Astrocyte (in vitro differentiated cells and primary cell): ENCODE data around the gene KRTAP10-1. TPM values are rescaled to one million over a fixed set of nuclear protein-coding genes. Genes with fewer than 3 reads are reported as not detected.

Source experiments
- DNase-seq: peaks from one replicate; pipeline ENCODE4 v3.0.0-alpha.2; 2010; ENCODE audit warnings: low read depth
- FAIRE-seq: peaks from 2 replicates; lab custom pipeline; 2011; peaks lifted over from hg19 to GRCh38; lab: Jason Lieb, UNC
- H2AFZ ChIP-seq: 2 replicates; pipeline ENCODE4 v1.6.0; 2012; ENCODE audit warnings: low read depth, low read length, inconsistent platforms
- H3K27ac ChIP-seq: 2 replicates; pipeline ENCODE4 v1.5.1; 2011; ENCODE audit warnings: low read depth, low read length, inconsistent platforms
- H3K27me3 ChIP-seq: 2 replicates; pipeline ENCODE4 v1.6.0; 2011; ENCODE audit warnings: low read length, inconsistent platforms; ENCODE audit not compliant: insufficient read depth
- H3K36me3 ChIP-seq: 2 replicates; pipeline ENCODE4 v1.5.1; 2011; ENCODE audit warnings: low read length, inconsistent platforms; ENCODE audit not compliant: insufficient read depth
- H3K4me1 ChIP-seq: 2 replicates; pipeline ENCODE4 v1.5.1; 2011; ENCODE audit warnings: low read length, inconsistent platforms; ENCODE audit not compliant: insufficient read depth
- H3K4me2 ChIP-seq: 2 replicates; pipeline ENCODE4 v1.6.0; 2012; ENCODE audit warnings: low read length, inconsistent platforms
- H3K4me3 ChIP-seq: 2 replicates; pipeline ENCODE4 v1.5.1; 2011; ENCODE audit warnings: low read depth, mild to moderate bottlenecking, low read length, inconsistent platforms; ENCODE audit not compliant: insufficient read depth
- H3K79me2 ChIP-seq: 2 replicates; pipeline ENCODE4 v1.6.0; 2012; ENCODE audit warnings: mild to moderate bottlenecking, low read length, inconsistent platforms; ENCODE audit not compliant: insufficient read depth
- H3K9ac ChIP-seq: 2 replicates; pipeline ENCODE4 v1.6.0; 2012; ENCODE audit warnings: mild to moderate bottlenecking, low read length, inconsistent platforms
- H3K9me3 ChIP-seq: 2 replicates; pipeline ENCODE4 v1.5.1; 2012; ENCODE audit warnings: low read depth, mild to moderate bottlenecking, low read length, inconsistent platforms; ENCODE audit not compliant: insufficient read depth
- H4K20me1 ChIP-seq: 2 replicates; pipeline ENCODE4 v1.6.0; 2012; ENCODE audit warnings: low read length, inconsistent platforms; ENCODE audit not compliant: insufficient read depth
- H3K27ac Mint-ChIP-seq: one replicate; pipeline ENCODE4 v1.8.0; 2021; ENCODE audit warnings: mild to moderate bottlenecking, mixed read lengths; ENCODE audit not compliant: unreplicated experiment
- H3K27me3 Mint-ChIP-seq: one replicate; pipeline ENCODE4 v1.8.0; 2021; ENCODE audit warnings: low read depth, mixed read lengths; ENCODE audit not compliant: unreplicated experiment
- H3K36me3 Mint-ChIP-seq: one replicate; pipeline ENCODE4 v1.8.0; 2021; ENCODE audit warnings: low read depth, mixed read lengths; ENCODE audit not compliant: unreplicated experiment
- H3K4me1 Mint-ChIP-seq: one replicate; pipeline ENCODE4 v1.8.0; 2021; ENCODE audit warnings: low read depth, mixed read lengths; ENCODE audit not compliant: unreplicated experiment
- H3K4me3 Mint-ChIP-seq: one replicate; pipeline ENCODE4 v1.8.0; 2021; ENCODE audit warnings: mild to moderate bottlenecking, moderate library complexity, mixed read lengths; ENCODE audit not compliant: unreplicated experiment
- H3K9me3 Mint-ChIP-seq: one replicate; pipeline ENCODE4 v1.8.0; 2021; ENCODE audit warnings: mild to moderate bottlenecking, mixed read lengths; ENCODE audit not compliant: unreplicated experiment
- EZH2 ChIP-seq: IDR thresholded peaks from 2 replicates; pipeline ENCODE4 v1.6.1; 2012; ENCODE audit warnings: mild to moderate bottlenecking, low read length, inconsistent platforms; ENCODE audit not compliant: insufficient read depth
- total RNA-seq: library from RNA; stranded (reverse); gene quantifications from 2 replicates; pipeline ENCODE4 v1.2.1, GENCODE V29; 2021
- TF ChIP-seq, protein P1 (sequence below): IDR thresholded peaks from 2 replicates; pipeline ENCODE4 v1.5.1; 2011; ENCODE audit warnings: low read depth, mild to moderate bottlenecking, inconsistent platforms, low read length, moderate library complexity; ENCODE audit not compliant: insufficient read depth

The KRTAP10-1 gene
- total RNA-seq, 1 donor from 2014 or later: not detected

DNA sequence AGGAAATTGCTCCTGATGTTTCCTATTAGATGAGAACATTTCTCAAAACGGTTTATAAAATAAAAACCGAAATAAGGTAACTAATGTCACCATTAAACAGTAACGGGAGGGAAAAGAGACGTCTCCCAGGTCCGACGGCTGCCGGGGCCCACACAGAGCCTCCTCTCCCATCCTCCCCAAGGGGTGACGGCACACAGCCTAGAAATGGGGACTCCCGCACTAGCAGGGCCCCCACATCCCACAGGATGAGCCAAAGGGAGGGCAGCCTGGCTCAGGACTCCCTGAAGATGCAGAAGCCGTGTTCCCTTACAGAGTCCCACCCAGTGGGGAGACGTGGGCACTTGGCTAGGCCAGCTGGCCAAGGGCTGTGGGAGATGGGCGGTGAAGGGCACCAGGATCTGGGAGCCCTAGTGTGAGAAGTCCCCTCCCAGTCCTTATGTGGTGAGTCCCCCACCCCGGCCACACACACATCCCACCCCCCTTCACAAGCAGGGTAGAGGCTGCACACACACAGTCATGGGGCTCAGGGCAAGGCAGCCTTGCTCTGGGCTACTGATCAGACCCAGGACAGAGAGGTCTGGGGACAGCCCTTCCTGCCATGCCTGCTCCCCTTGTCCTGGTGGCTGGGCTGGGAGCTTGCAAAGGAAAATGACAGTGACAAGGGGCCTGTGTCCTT lies 15.3 kb upstream of the KRTAP10-1 start:
- H3K27ac ChIP-seq: no peak overlapping the region
- H3K36me3 ChIP-seq: no peaks in the 10 kb centered on the region
- Mint-ChIP-seq H3K9me3 (peaks cover under 1% of the 10 kb centered on the region), H3K4me1 (no peaks in the 10 kb centered on the region), H3K4me3 (no peak overlapping the region), H3K27me3 (peaks cover 25% of the 10 kb centered on the region), H3K27ac (no peak overlapping the region), H3K36me3 (no peaks in the 10 kb centered on the region)
- H3K9me3 ChIP-seq: no peaks in the 10 kb centered on the region
- no peak overlapping the region for H3K4me3 ChIP-seq
- DNase-seq: no peak
- H3K9ac ChIP-seq: no peak overlapping the region
- H2AFZ ChIP-seq: no peak overlapping the region
- H3K27me3 ChIP-seq: peaks cover 5% of the 10 kb centered on the region
- no peak for FAIRE-seq
- H4K20me1 ChIP-seq: no peaks in the 10 kb centered on the region
- TF ChIP-seq, protein P1, sequence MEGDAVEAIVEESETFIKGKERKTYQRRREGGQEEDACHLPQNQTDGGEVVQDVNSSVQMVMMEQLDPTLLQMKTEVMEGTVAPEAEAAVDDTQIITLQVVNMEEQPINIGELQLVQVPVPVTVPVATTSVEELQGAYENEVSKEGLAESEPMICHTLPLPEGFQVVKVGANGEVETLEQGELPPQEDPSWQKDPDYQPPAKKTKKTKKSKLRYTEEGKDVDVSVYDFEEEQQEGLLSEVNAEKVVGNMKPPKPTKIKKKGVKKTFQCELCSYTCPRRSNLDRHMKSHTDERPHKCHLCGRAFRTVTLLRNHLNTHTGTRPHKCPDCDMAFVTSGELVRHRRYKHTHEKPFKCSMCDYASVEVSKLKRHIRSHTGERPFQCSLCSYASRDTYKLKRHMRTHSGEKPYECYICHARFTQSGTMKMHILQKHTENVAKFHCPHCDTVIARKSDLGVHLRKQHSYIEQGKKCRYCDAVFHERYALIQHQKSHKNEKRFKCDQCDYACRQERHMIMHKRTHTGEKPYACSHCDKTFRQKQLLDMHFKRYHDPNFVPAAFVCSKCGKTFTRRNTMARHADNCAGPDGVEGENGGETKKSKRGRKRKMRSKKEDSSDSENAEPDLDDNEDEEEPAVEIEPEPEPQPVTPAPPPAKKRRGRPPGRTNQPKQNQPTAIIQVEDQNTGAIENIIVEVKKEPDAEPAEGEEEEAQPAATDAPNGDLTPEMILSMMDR: no peak
- TF ChIP-seq EZH2: no peak
- no peaks in the 10 kb centered on the region for H3K4me1 ChIP-seq
- H3K79me2 ChIP-seq: no peaks in the 10 kb centered on the region
- H3K4me2 ChIP-seq: no peak overlapping the region

DNA sequence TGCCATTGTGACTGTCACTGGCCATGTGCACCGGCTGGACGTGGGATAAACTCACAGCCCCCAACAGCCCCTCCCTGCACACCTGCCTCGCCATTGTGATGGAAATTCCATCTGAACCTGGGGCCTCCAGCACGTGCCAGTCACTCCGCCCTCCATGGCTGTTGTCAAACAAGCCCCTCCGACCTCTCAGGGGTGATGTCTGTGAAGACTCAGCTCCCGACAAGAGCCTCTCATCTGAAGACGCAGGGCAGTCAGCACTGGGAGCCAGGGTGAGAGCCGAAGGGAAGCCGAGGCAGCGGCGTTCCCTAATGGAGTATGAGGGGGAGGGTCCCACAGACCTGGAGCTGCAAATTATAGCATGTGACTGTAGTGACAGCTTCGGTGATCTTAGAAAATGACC lies 12.7 kb upstream of the KRTAP10-1 start:
- H3K4me3 ChIP-seq: no peak overlapping the region
- FAIRE-seq (no peak), DNase-seq (no peak)
- Mint-ChIP-seq H3K4me3 (no peak overlapping the region), H3K4me1 (peaks cover 7% of the 10 kb centered on the region), H3K27me3 (peaks cover 11% of the 10 kb centered on the region), H3K9me3 (peaks cover 6% of the 10 kb centered on the region), H3K36me3 (peaks cover 1% of the 10 kb centered on the region), H3K27ac (no peak overlapping the region)
- H3K4me1 ChIP-seq: no peaks in the 10 kb centered on the region
- no peaks in the 10 kb centered on the region for H3K9me3 ChIP-seq
- peaks cover 4% of the 10 kb centered on the region for H3K27me3 ChIP-seq
- no peaks in the 10 kb centered on the region for H4K20me1 ChIP-seq
- no peaks in the 10 kb centered on the region for H3K36me3 ChIP-seq
- H3K79me2 ChIP-seq: no peaks in the 10 kb centered on the region
- H2AFZ ChIP-seq: no peak overlapping the region
- TF ChIP-seq, protein P1: no peak
- no peak for TF ChIP-seq EZH2
- H3K9ac ChIP-seq: no peak overlapping the region
- no peak overlapping the region for H3K27ac ChIP-seq
- no peak overlapping the region for H3K4me2 ChIP-seq

DNA sequence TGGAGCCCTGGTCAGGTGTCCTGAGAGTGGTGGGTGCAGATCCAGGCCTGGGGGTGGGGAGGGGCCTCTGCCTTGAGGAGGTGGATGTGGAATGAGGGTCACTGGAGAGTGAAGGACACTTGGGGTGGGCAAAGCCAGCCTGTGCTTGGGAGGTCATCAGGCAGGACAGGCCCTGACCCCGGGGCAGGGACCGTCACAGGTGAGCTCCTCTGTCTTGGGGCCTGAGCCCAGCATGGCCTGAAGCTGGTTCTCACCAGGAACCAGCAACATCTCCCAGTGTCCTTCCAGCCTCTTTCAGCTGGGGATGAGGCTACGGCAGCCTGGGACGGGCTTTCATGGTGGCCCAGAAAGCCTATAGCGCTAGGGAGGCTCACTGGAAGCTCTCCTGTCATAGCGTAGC lies 12.1 kb upstream of the KRTAP10-1 start:
- Histone ChIP-seq H3K4me3 (no peak overlapping the region), H3K27me3 (peaks cover 2% of the 10 kb centered on the region), H3K79me2 (no peaks in the 10 kb centered on the region), H3K27ac (no peak overlapping the region), H4K20me1 (no peaks in the 10 kb centered on the region), H3K9ac (no peak overlapping the region), H3K4me2 (no peak overlapping the region), H3K4me1 (no peaks in the 10 kb centered on the region), H3K9me3 (no peaks in the 10 kb centered on the region), H3K36me3 (no peaks in the 10 kb centered on the region), H2AFZ (no peak overlapping the region)
- H3K4me3 Mint-ChIP-seq: peak overlapping the region; percentile 20
- H3K27me3 Mint-ChIP-seq: peaks cover 10% of the 10 kb centered on the region
- peaks cover 8% of the 10 kb centered on the region for H3K9me3 Mint-ChIP-seq
- H3K4me1 Mint-ChIP-seq: peaks cover 7% of the 10 kb centered on the region
- FAIRE-seq: no peak
- TF ChIP-seq, protein P1: no peak
- TF ChIP-seq EZH2: no peak
- no peak for DNase-seq
- H3K27ac Mint-ChIP-seq: no peak overlapping the region
- peaks cover 1% of the 10 kb centered on the region for H3K36me3 Mint-ChIP-seq
